ENCODE results near the gene VPS9D1.
"Not testable (repeated sequence)": the region's sequence is repeated elsewhere in the genome, so short reads cannot be mapped to it uniquely, and the experiment has no call there.

The VPS9D1 gene

GRCh38 chr16:89664238-89664637 lies 56.5 kb downstream of the VPS9D1 start:
- not testable (repeated sequence) for DNase-seq (ENCODE audit: low read depth in 2 of 2)

GRCh38 chr16:89661215-89661614 lies 59.5 kb downstream of the VPS9D1 start:
- no peak for DNase-seq (ENCODE audit: low read depth in 2 of 2)

GRCh38 chr16:89660146-89660545 lies 60.6 kb downstream of the VPS9D1 start:
- no peak for DNase-seq (ENCODE audit: low read depth in 2 of 2)

DNA sequence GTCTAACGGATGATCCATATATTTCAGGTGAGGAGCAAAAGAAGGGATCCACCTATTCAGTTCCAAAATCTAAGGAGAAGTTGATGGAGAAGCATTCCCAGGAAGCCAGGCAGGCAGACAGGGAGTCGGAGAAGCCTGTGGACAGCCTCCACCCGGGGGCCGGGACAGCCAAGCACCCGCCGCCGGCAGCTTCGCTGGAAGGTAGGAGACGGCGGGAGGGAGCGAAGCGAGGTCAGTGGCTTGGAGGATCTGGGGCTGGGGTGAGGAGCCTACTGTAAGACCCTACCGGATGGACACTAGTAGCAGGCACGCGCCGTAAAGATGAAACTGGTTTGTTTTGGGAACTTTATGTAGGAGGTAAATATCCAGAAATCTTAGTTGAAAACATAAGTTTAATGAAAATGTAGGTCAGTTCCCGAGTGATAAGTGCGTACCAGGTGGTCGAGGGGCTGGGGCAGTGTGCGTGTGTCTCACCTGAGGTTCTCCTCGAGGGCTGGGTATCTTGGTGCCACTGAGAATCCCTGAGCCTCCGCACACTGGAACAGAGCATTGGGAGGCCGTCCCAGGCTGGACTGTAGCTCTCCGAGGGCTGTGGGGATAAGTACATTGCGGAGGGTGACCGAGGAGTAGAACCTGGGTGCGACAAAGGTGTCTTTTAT lies 62.3 kb downstream of the VPS9D1 start:
- no peak for DNase-seq (ENCODE audit: low read depth in 2 of 2)

DNA sequence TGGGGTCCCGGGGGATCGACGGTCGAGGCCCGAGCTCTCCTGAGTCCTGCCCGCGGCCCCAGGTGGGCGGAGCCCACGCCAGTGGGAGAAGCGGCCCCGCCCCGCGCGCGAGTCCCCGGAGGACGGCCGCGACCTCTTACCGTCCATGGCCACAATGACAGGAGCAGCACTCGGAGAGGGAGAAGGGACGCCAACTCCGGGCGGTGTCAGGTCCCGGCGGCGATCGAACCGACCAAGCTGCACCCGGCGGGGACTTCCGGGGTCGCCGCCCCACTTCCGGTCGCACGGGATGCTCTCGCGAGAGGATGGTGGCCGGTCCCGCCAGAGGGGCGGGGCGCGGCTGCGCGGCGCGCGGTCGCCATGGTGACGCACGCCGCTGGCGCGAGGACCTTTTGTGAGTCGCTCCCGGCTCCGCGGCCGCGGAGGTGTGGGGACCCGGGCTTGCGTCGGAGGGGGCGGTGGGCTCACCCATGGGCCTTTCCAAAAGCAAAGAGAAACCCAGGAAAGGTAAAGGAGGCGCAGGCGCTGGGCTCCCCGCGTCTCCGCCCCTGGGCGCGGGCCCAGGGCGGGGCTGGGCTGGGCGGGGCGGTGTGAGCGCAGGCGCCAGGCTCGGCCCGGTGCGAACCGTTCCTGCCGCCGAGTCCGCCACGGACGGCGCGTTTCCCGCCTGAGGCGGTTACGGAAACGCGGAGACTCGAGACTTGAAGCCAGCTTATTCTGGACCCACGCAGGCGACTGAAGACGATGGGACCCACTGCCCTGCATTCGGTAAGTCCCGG lies 63.1 kb downstream of the VPS9D1 start, which contains the start of the genes CHMP1A and SPATA33:
TSS of gene CHMP1A (minus strand) at position 267 of the 779 bp plus-strand sequence. CDS start at position 147, 120 bp downstream.
TSS of gene SPATA33 (plus strand) at position 395 of the 779 bp plus-strand sequence. CDS start at position 471, 76 bp downstream.
- DNase-seq (ENCODE audit: low read depth in 2 of 2), result peak; percentile 61 to 69

Measured in fibroblast of skin of left quadriceps (primary cell).